HG03039 (cell line): ENCODE data around the gene SAP30BP.

ENCODE experiments used
- ATAC-seq: cut with Tn5 transposase; IDR thresholded peaks from one replicate; pipeline ENCODE4 v1.9.1; 2021; ENCODE audit warnings: mild to moderate bottlenecking, moderate library complexity; ENCODE audit not compliant: unreplicated experiment

Gene SAP30BP

DNA sequence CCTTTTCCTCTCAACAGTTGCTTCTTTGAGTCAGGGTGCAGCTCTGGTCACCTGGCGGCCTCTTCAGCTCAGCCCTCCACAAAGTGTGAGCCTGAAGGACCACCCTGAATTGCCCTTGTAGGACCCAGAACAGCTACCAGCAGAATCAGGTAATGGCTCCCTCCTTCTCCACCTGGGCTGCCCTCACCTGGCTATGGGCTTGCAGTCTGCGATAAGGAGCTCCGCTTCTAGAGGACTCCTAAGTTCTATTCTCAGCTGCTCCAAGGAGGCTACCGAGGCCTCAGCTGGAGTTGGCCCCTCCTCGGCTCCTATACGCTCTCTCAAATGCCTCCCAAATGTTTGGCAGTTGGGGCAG is 20.5 kb upstream of the SAP30BP start:
- no peak for ATAC-seq

- no peak for ATAC-seq
Observed at GRCh38 chr17:75647061-75647460, 20.1 kb upstream of the SAP30BP start.

- no peak for ATAC-seq
Observed at GRCh38 chr17:75647921-75648320, 19.2 kb upstream of the SAP30BP start.

GRCh38 chr17:75649687-75650086 is 17.5 kb upstream of the SAP30BP start:
- ATAC-seq, result no peak

GRCh38 chr17:75650874-75651273 is 16.3 kb upstream of the SAP30BP start:
- ATAC-seq, result no peak

- ATAC-seq, result no peak
Observed at GRCh38 chr17:75652341-75652740, 14.8 kb upstream of the SAP30BP start.

- ATAC-seq, result no peak
Observed at GRCh38 chr17:75652934-75653549, 14.1 kb upstream of the SAP30BP start.

GRCh38 chr17:75654176-75654575 is 13.0 kb upstream of the SAP30BP start:
- ATAC-seq, result no peak

- no peak for ATAC-seq
Observed at GRCh38 chr17:75658237-75658636, 8.9 kb upstream of the SAP30BP start.

DNA sequence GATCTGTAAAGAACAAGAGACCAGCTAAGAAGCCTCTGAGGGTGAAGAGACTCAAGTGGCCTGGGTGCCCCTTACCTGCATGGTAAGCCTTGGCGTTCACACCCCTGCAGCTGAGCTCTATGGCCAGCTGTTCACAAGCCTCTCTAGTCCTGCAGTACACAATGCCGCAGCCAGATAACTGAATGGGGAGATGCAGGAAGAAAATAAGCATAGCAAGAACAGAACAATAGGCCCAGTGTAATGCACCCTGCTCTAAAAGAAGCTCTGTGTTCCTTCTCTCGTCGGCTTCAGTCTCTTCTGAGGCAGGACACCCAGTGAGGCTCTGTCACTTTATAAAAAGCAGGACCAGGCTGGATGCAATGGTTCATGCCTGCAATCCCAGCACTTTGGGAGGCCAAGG is 5.6 kb upstream of the SAP30BP start:
- ATAC-seq, result no peak

DNA sequence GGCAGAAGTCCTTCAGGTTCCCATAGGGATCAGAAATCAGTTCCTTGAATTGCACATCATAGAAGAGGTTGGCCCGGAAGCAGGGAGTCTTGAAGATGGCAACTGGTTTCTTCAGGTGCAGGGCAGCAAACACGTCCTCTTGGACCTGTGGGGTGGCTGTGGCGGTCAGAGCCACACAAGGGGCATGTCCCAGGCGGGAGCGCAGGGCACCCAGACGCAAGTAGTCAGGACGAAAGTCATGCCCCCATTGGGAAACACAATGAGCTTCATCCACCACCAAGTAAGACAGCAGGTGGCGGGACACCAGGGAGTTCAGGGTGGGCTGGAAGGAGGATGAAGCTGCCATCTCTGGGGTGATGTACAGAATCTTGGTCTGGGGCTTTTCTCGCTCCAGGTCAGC is 4.6 kb upstream of the SAP30BP start:
- ATAC-seq, result no peak

DNA sequence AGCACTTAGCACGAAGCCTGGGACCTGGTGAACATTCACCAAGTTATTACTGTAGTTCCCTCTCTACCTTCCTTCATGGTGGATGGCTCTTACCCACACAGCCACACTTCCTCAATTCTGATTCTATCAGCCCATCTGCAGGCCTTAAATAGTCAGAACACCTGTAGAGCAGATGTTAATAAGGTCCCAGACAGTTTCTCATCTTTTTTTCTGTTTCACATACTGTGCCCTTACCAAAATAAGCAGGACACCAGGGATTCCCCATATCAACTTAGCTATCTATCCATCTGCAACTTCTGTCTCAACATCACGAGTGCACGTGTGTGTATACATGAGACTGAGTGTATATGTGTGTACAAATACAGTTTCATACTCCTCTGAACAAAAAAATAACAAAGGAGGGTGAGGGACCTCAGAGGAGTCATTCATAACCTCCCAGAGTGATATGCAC is 3.0 kb upstream of the SAP30BP start:
- peak; percentile 50 for ATAC-seq

- no peak for ATAC-seq
Observed at GRCh38 chr17:75665981-75666380, 1.2 kb upstream of the SAP30BP start.

DNA sequence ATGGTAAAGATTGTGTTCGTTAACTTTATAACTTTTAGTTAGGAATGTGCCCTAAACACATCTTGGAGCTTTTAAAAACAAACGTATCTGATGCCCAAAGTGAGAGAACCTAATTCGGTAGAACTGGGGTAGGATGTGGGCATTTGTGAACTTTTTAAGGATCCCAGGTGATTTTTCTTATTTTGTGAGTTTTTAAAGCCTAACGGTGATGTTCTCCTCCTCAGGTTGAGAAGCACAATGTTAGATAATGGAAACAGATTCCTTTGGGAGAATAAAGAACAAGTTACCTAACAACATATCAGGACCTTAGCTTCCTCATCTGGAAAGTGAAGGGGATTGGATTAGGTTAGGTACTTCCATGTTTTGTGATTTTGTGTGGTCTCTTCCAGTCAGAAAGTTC is 687 bp downstream of the SAP30BP start:
- ATAC-seq, result no peak

GRCh38 chr17:75668489-75668888 is 1.4 kb downstream of the SAP30BP start:
- ATAC-seq, result no peak

DNA sequence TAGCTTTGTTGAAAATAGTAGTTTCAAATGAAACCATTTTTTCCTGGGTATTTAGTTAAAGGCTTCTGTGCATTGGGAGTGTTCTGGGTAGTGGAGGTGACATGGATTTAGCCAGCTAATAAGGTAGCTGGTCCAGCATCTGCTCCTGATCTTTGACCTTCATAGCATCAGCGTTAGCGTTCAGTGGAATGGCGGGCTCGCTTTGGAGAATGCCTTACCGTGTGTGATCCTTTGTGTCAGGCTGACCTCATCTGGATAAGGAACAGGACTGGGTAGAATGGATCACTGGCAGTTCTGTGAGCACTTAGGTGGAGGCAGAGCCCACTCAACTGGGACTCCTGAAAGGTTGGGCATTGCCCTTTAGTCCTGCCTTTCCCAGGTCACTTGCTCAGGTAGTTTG is 3.7 kb downstream of the SAP30BP start:
- no peak for ATAC-seq

DNA sequence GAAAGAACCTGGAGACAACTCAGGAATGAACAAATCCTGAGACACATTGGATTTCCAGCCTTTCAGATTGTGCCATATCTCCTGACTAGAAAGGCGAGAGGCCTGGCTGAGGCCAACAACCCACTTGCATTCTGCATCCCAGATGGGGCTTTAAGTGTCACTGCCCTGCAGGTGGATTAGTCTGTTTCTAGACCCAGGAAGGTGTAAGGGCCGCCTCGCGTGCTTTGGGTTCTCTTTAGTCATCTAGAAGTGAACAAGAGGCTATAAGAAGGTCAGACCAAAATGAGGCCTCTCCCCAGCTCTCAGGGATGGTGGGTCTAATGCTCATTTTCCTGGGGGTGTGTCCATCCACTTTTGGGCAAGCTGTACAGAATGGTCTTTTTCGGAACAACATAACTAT is 4.9 kb downstream of the SAP30BP start:
- ATAC-seq, result no peak

- ATAC-seq, result no peak
Observed at GRCh38 chr17:75673487-75673886, 6.3 kb downstream of the SAP30BP start.

- ATAC-seq, result no peak
Observed at GRCh38 chr17:75676461-75676860, 9.3 kb downstream of the SAP30BP start.

DNA sequence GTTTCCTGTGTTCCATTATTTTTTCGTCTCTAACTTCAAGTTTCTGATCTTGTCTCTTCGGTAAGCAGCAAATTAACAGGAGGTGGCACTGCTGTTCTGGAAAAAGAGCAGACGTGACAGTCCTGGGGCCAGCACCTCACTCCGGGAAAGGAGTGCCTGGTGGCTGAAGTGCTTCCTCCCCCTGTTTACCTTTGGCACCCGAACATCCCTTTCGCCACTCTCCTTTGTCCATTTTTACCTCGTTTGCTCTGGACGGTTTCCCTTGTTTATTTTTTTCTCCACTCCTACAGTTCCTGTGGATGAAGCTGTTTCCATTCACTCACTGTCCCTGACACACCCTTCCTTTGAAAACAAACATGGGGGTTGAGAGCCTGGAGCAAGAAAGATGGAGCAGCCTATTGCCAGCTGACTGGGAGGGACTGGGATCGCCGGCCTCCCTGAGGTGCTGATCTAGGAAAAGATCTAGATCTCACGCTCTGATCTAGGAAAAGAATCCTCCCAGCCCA is 12.6 kb downstream of the SAP30BP start:
- no peak for ATAC-seq

GRCh38 chr17:75680431-75680830 is 13.3 kb downstream of the SAP30BP start:
- no peak for ATAC-seq

GRCh38 chr17:75681289-75681688 is 14.2 kb downstream of the SAP30BP start:
- ATAC-seq, result no peak

DNA sequence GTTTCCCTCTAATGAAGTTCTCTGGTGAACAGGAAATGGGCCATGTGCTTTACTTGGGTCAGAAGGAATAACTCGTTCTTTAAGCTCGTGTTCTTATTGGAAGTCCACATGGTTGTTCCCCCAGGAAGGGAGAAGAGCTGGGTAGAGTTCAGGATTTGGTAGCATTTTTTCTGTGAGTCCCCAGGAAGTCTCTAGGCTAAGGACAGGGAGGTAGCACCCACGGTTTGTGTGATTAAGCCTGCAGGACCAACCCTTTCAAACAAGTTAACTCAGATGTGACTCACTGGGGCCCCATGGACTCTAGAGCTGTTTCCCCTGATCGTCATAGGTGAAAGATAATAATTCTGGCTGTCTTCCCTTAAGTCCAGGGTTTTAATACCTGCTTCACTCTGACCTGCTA is 16.4 kb downstream of the SAP30BP start:
- ATAC-seq, result no peak
